Neural cell (in vitro differentiated cells): ENCODE results near the gene TMEM235. TPM values are rescaled to one million over a fixed set of nuclear protein-coding genes. Genes with fewer than 3 reads are reported as not detected.

Experiments used
- H2AFZ ChIP-seq: fragments of 200-600, 300-800 bp; sonication (generic), shearing (Covaris generic); 2 replicates; pipeline ENCODE4 v1.6.0; 2014; ENCODE audit warnings: low read depth, mild to moderate bottlenecking, antibody characterized with exemption, low read length, moderate library complexity
- H3F3A ChIP-seq: fragments of 200-600 bp; shearing (Covaris generic); 2 replicates; pipeline ENCODE4 v1.6.1; 2016; ENCODE audit warnings: mild to moderate bottlenecking, moderate library complexity, mixed read lengths, antibody characterized with exemption, low read length; ENCODE audit not compliant: insufficient read depth, poor library complexity, severe bottlenecking
- H3K27ac ChIP-seq: fragments of 200-600, 300-800 bp; sonication (generic), shearing (Covaris generic); 2 replicates; pipeline ENCODE4 v1.5.1; 2014; ENCODE audit warnings: mild to moderate bottlenecking, low read length, moderate library complexity
- H3K27me3 ChIP-seq: fragments of 300-800, 200-600 bp; sonication (generic), shearing (Covaris generic); 2 replicates; pipeline ENCODE4 v1.6.0; 2014; ENCODE audit warnings: mild to moderate bottlenecking, low read depth, low read length, moderate library complexity; ENCODE audit not compliant: insufficient read depth
- H3K36me3 ChIP-seq: fragments of 300-800, 200-600 bp; sonication (generic), shearing (Covaris generic); 2 replicates; pipeline ENCODE4 v1.5.1; 2014; ENCODE audit warnings: mild to moderate bottlenecking, antibody characterized with exemption, low read length, moderate library complexity; ENCODE audit not compliant: insufficient read depth
- H3K4me2 ChIP-seq: fragments of 300-800, 200-600 bp; sonication (generic), shearing (Covaris generic); 2 replicates; pipeline ENCODE4 v1.6.0; 2014; ENCODE audit warnings: mild to moderate bottlenecking, low read length
- H3K4me3 ChIP-seq: fragments of 300-800, 200-600 bp; sonication (generic), shearing (Covaris generic); 2 replicates; pipeline ENCODE4 v1.5.1; 2014; ENCODE audit warnings: mild to moderate bottlenecking, low read length, moderate library complexity
- H3K79me2 ChIP-seq: fragments of 200-600 bp; shearing (Covaris generic); replicated peaks from 2 replicates; pipeline ENCODE4 v1.6.0; 2014; ENCODE audit warnings: mild to moderate bottlenecking, low read length, moderate library complexity; ENCODE audit not compliant: insufficient read depth
- H3K9ac ChIP-seq: fragments of 300-800, 200-600 bp; sonication (generic), shearing (Covaris generic); 2 replicates; pipeline ENCODE4 v1.6.1; 2016; ENCODE audit warnings: mild to moderate bottlenecking, low read length, mixed read lengths
- H3K9me2 ChIP-seq: fragments of 200-600 bp; shearing (Covaris generic); 2 replicates; pipeline ENCODE4 v1.6.1; 2016; ENCODE audit warnings: mild to moderate bottlenecking, low read length, mixed read lengths; ENCODE audit not compliant: insufficient read depth
- H3K9me3 ChIP-seq: fragments of 200-600, 300-800 bp; sonication (generic), shearing (Covaris generic); 2 replicates; pipeline ENCODE4 v1.6.1; 2016; ENCODE audit warnings: mild to moderate bottlenecking, mixed run types, low read length, moderate library complexity, mixed read lengths
- H4K20me1 ChIP-seq: fragments of 200-600 bp; shearing (Covaris generic); 2 replicates; pipeline ENCODE4 v1.6.1; 2016; ENCODE audit warnings: mild to moderate bottlenecking, mixed run types; ENCODE audit not compliant: insufficient read depth
- EP300 ChIP-seq: fragments of 450-650 bp; conservative IDR thresholded peaks from 2 replicates; pipeline ENCODE4 v1.6.1; 2014; ENCODE audit warnings: antibody characterized with exemption, mild to moderate bottlenecking, moderate library complexity; ENCODE audit not compliant: poor library complexity, severe bottlenecking
- EZH2 ChIP-seq: fragments of 200-600, 300-800 bp; shearing (Covaris generic), sonication (generic); IDR thresholded peaks from 2 replicates; pipeline ENCODE4 v1.6.1; 2014; ENCODE audit warnings: antibody characterized with exemption, low read length, borderline replicate concordance, mild to moderate bottlenecking; ENCODE audit not compliant: insufficient read depth, poor library complexity, severe bottlenecking
- MXI1 ChIP-seq: fragments of 450-650 bp; conservative IDR thresholded peaks from 2 replicates; pipeline ENCODE4 v1.6.1; 2014; ENCODE audit warnings: antibody characterized with exemption, mild to moderate bottlenecking; ENCODE audit not compliant: poor library complexity, severe bottlenecking
- POLR2AphosphoS5 ChIP-seq: IDR thresholded peaks from 2 replicates; pipeline ENCODE4 v1.6.1; 2012
- RAD21 ChIP-seq: fragments of 450-650 bp; conservative IDR thresholded peaks from 2 replicates; pipeline ENCODE4 v1.6.1; 2014; ENCODE audit warnings: antibody characterized with exemption, mild to moderate bottlenecking, moderate library complexity
- SMC3 ChIP-seq: fragments of 450-650 bp; conservative IDR thresholded peaks from 2 replicates; pipeline ENCODE4 v1.6.1; 2014; ENCODE audit warnings: antibody characterized with exemption, mild to moderate bottlenecking, moderate library complexity; ENCODE audit not compliant: poor library complexity
- TAF1 ChIP-seq: IDR thresholded peaks from 2 replicates; pipeline ENCODE4 v1.6.1; 2012; ENCODE audit warnings: low read depth
- polyA plus RNA-seq: library from polyadenylated mRNA; depleted of rRNA; stranded (reverse); fragments of >200 nt; gene quantifications from 2 replicates; pipeline ENCODE4 v1.2.3, GENCODE V29; 2014
- TF ChIP-seq, protein P1 (sequence below): fragments of 450-650 bp; IDR thresholded peaks from 2 replicates; pipeline ENCODE4 v1.5.1; 2014; ENCODE audit warnings: antibody characterized with exemption, mild to moderate bottlenecking, moderate library complexity; ENCODE audit not compliant: poor library complexity, severe bottlenecking
- TF ChIP-seq, protein P2 (sequence below): IDR thresholded peaks from 2 replicates; pipeline ENCODE4 v1.6.1; 2012; ENCODE audit warnings: borderline replicate concordance

TMEM235 gene
- polyA plus RNA-seq, 1 donor from 2014 or later = not detected

DNA sequence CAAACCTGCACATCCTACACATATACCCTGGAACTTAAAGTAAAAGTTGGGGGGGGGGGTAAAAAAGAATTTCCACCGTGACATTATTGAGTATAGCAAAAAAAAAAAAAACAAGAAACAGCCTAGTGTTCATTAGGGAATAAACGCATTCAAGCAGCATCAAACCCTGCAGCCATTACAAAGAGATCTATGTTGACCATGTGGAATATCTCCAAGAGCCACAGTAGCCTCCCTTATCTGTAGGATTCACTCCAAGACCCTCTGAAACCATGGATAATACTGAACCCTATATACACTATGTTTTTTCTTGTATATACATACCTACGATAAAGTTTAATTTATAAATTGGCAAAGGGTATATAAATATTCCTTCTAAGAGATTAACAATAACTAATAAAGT lies 22.9 kb upstream of the TMEM235 start:
- H3K4me3 ChIP-seq = no peak overlapping the region
- H2AFZ ChIP-seq = no peak overlapping the region
- H3F3A ChIP-seq = no peaks in the 10 kb centered on the region
- H3K27ac ChIP-seq = no peak overlapping the region
- no peaks in the 10 kb centered on the region for H3K27me3 ChIP-seq
- H3K4me2 ChIP-seq = no peak overlapping the region
- TF ChIP-seq POLR2AphosphoS5 (no peak), TAF1 (no peak), EP300 (no peak), EZH2 (no peak), SMC3 (no peak), MXI1 (no peak), RAD21 (no peak)
- TF ChIP-seq, protein P1, sequence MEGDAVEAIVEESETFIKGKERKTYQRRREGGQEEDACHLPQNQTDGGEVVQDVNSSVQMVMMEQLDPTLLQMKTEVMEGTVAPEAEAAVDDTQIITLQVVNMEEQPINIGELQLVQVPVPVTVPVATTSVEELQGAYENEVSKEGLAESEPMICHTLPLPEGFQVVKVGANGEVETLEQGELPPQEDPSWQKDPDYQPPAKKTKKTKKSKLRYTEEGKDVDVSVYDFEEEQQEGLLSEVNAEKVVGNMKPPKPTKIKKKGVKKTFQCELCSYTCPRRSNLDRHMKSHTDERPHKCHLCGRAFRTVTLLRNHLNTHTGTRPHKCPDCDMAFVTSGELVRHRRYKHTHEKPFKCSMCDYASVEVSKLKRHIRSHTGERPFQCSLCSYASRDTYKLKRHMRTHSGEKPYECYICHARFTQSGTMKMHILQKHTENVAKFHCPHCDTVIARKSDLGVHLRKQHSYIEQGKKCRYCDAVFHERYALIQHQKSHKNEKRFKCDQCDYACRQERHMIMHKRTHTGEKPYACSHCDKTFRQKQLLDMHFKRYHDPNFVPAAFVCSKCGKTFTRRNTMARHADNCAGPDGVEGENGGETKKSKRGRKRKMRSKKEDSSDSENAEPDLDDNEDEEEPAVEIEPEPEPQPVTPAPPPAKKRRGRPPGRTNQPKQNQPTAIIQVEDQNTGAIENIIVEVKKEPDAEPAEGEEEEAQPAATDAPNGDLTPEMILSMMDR = no peak
- TF ChIP-seq, protein P2, sequence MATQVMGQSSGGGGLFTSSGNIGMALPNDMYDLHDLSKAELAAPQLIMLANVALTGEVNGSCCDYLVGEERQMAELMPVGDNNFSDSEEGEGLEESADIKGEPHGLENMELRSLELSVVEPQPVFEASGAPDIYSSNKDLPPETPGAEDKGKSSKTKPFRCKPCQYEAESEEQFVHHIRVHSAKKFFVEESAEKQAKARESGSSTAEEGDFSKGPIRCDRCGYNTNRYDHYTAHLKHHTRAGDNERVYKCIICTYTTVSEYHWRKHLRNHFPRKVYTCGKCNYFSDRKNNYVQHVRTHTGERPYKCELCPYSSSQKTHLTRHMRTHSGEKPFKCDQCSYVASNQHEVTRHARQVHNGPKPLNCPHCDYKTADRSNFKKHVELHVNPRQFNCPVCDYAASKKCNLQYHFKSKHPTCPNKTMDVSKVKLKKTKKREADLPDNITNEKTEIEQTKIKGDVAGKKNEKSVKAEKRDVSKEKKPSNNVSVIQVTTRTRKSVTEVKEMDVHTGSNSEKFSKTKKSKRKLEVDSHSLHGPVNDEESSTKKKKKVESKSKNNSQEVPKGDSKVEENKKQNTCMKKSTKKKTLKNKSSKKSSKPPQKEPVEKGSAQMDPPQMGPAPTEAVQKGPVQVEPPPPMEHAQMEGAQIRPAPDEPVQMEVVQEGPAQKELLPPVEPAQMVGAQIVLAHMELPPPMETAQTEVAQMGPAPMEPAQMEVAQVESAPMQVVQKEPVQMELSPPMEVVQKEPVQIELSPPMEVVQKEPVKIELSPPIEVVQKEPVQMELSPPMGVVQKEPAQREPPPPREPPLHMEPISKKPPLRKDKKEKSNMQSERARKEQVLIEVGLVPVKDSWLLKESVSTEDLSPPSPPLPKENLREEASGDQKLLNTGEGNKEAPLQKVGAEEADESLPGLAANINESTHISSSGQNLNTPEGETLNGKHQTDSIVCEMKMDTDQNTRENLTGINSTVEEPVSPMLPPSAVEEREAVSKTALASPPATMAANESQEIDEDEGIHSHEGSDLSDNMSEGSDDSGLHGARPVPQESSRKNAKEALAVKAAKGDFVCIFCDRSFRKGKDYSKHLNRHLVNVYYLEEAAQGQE = no peak
- no peaks in the 10 kb centered on the region for H3K79me2 ChIP-seq
- no peaks in the 10 kb centered on the region for H3K36me3 ChIP-seq
- H3K9me3 ChIP-seq = no peaks in the 10 kb centered on the region
- no peaks in the 10 kb centered on the region for H4K20me1 ChIP-seq
- no peak overlapping the region for H3K9ac ChIP-seq
- H3K9me2 ChIP-seq = no peaks in the 10 kb centered on the region

DNA sequence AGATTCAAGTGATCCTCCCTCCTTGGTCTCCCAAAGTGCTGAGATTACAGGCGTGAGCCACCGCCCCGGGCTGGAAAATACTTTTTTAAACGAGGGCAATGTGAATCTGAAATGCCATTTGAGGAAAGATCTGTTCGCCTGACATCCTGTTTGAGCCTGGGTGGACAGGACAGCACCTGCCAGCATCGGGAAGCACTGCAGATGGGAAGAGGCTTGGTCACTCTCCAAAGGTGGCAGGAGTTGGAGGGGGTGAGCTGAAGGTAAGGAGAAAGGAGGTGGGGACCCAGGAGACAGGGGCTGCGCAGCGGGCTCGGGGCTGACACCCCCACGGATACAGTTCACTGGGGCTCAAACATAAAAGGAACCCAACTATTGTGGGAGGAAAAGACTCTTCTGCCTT lies 21.3 kb upstream of the TMEM235 start:
- no peak for TF ChIP-seq SMC3
- TF ChIP-seq, protein P1 = no peak
- TF ChIP-seq EP300 = no peak
- TF ChIP-seq POLR2AphosphoS5 = no peak
- no peak for TF ChIP-seq RAD21
- no peak for TF ChIP-seq MXI1
- TF ChIP-seq EZH2 = no peak
- TF ChIP-seq, protein P2 = no peak
- no peak for TF ChIP-seq TAF1
- Histone ChIP-seq H3K9ac (no peak overlapping the region), H2AFZ (no peak overlapping the region), H3K4me3 (no peak overlapping the region), H4K20me1 (no peaks in the 10 kb centered on the region), H3K27ac (no peak overlapping the region), H3K36me3 (no peaks in the 10 kb centered on the region), H3K79me2 (peaks cover 9% of the 10 kb centered on the region), H3K9me2 (no peaks in the 10 kb centered on the region), H3K27me3 (no peaks in the 10 kb centered on the region), H3F3A (no peaks in the 10 kb centered on the region), H3K4me2 (no peak overlapping the region), H3K9me3 (no peaks in the 10 kb centered on the region)
